HUES64 (cell line): ENCODE measurements around the gene DDIAS.

Experiments used
- H3K27ac ChIP-seq: 2 replicates; pipeline ENCODE4 v1.7.0; 2013; ENCODE audit warnings: low read depth, low read length, inconsistent platforms
- H3K27me3 ChIP-seq: 2 replicates; pipeline ENCODE4 v1.6.1; 2013; ENCODE audit warnings: mild to moderate bottlenecking, low read length; ENCODE audit not compliant: insufficient read depth
- H3K36me3 ChIP-seq: 2 replicates; pipeline ENCODE4 v1.6.1; 2013; ENCODE audit warnings: mild to moderate bottlenecking, low read length; ENCODE audit not compliant: insufficient read depth
- H3K4me1 ChIP-seq: 2 replicates; pipeline ENCODE4 v1.6.1; 2013; ENCODE audit warnings: mild to moderate bottlenecking, low read length, moderate library complexity; ENCODE audit not compliant: insufficient read depth
- H3K4me3 ChIP-seq: 2 replicates; pipeline ENCODE4 v1.5.1; 2013; ENCODE audit warnings: mild to moderate bottlenecking, low read length, moderate library complexity
- H3K9ac ChIP-seq: 2 replicates; pipeline ENCODE4 v1.6.1; 2013; ENCODE audit warnings: mild to moderate bottlenecking, low read depth, low read length
- H3K9me3 ChIP-seq: 2 replicates; pipeline ENCODE4 v1.6.1; 2013; ENCODE audit warnings: low read depth, low read length; ENCODE audit not compliant: insufficient read depth
- WGBS: fragments of 150-250, 120-280 bp; methylation state at CpG from one replicate; pipeline ENCODE4 v1.1.7; 2013; ENCODE audit warnings: missing lambda C conversion rate; 5-methylcytosine and 5-hydroxymethylcytosine counted together

DDIAS gene

GRCh38 chr11:82864268-82864667 is 37.3 kb upstream of the DDIAS start:
- Histone ChIP-seq H3K9ac (no peak overlapping the region), H3K27ac (no peak overlapping the region), H3K4me1 (no peaks in the 10 kb centered on the region), H3K4me3 (no peak overlapping the region), H3K9me3 (no peaks in the 10 kb centered on the region), H3K27me3 (no peaks in the 10 kb centered on the region), H3K36me3 (no peaks in the 10 kb centered on the region)
- 49% methylated on average over 5 of the region's 5 CpGs for whole genome bisulfite sequencing

GRCh38 chr11:82865841-82866240 is 35.7 kb upstream of the DDIAS start:
- no peak overlapping the region for H3K4me3 ChIP-seq
- H3K4me1 ChIP-seq = no peaks in the 10 kb centered on the region
- WGBS = 93% methylated on average over 2 of the region's 2 CpGs
- no peaks in the 10 kb centered on the region for H3K36me3 ChIP-seq
- H3K27me3 ChIP-seq = no peaks in the 10 kb centered on the region
- no peak overlapping the region for H3K27ac ChIP-seq
- H3K9me3 ChIP-seq = no peaks in the 10 kb centered on the region
- H3K9ac ChIP-seq = no peak overlapping the region

- no peak overlapping the region for H3K9ac ChIP-seq
- H3K36me3 ChIP-seq = no peaks in the 10 kb centered on the region
- H3K27ac ChIP-seq = no peak overlapping the region
- H3K9me3 ChIP-seq = no peaks in the 10 kb centered on the region
- H3K4me1 ChIP-seq = no peaks in the 10 kb centered on the region
- no peak overlapping the region for H3K4me3 ChIP-seq
- H3K27me3 ChIP-seq = no peaks in the 10 kb centered on the region
- WGBS = 35% methylated on average over 9 of the region's 10 CpGs
These were observed 33.9 kb upstream of the DDIAS start for GRCh38 chr11:82867495-82868082.

DNA sequence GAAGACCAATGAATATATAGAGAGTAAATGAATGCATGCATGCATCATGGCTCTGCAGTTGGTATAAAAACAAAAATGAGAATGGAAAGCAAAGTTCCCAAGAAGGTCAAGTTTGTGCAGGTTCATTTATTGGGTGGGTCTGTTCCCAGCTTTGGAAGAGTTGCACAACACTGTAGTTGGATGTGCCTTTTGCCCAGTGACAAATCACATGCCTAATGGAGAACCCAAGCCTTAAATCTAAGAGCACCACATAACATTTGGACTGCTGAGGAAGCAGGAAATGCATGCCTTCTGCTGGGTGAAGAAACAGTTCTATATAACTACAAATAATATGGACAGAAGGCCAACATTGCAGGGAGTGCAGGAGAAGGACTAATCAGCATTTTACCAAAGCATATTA is 31.9 kb upstream of the DDIAS start:
- Histone ChIP-seq H3K27me3 (no peaks in the 10 kb centered on the region), H3K4me3 (no peak overlapping the region), H3K9ac (no peak overlapping the region), H3K4me1 (peaks cover under 1% of the 10 kb centered on the region; the same call in 1 of the 2 replicates), H3K9me3 (no peaks in the 10 kb centered on the region), H3K27ac (no peak overlapping the region), H3K36me3 (no peaks in the 10 kb centered on the region)

DNA sequence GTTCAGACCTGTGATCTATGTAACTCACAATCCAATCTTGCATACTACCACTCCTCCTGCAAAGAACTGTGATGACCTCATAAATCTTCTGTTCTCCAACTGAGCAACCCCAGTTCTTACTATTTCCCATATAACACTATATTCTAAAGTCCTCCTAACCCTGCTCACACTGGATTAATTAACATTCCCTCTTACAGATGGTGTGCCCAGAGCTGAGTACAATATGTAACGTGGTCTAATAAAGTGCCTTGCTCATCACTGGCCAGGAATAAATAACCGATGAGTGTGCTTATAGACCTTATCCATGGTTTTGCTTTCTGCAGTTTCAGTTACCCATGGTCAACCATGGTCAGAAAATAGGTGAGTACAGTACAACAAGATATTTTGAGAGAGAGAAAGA is 29.9 kb upstream of the DDIAS start:
- peaks cover 6% of the 10 kb centered on the region; the same call in 1 of the 2 replicates for H3K4me1 ChIP-seq
- 95% methylated on average over 2 of the region's 2 CpGs for WGBS
- H3K27me3 ChIP-seq = no peaks in the 10 kb centered on the region
- no peak overlapping the region for H3K4me3 ChIP-seq
- no peaks in the 10 kb centered on the region for H3K9me3 ChIP-seq
- H3K27ac ChIP-seq = no peak overlapping the region
- H3K9ac ChIP-seq = no peak overlapping the region
- no peaks in the 10 kb centered on the region for H3K36me3 ChIP-seq

- H3K4me3 ChIP-seq = no peak overlapping the region
- 88% methylated on average over 7 of the region's 7 CpGs for WGBS
These were observed 29.0 kb upstream of the DDIAS start for GRCh38 chr11:82872377-82873150.

GRCh38 chr11:82873919-82874333 is 27.6 kb upstream of the DDIAS start:
- WGBS = 93% methylated on average over 3 of the region's 5 CpGs
- peaks cover 6% of the 10 kb centered on the region; the same call in 1 of the 2 replicates for H3K4me1 ChIP-seq
- H3K27ac ChIP-seq = no peak overlapping the region

More at GRCh38 chr11:82872377-82873150, 29.0 kb upstream of the DDIAS start:
- H3K4me1 ChIP-seq = peaks cover 6% of the 10 kb centered on the region; the same call in 1 of the 2 replicates
- H3K9ac ChIP-seq = no peak overlapping the region
- no peak overlapping the region for H3K27ac ChIP-seq
- no peaks in the 10 kb centered on the region for H3K9me3 ChIP-seq
- H3K36me3 ChIP-seq = no peaks in the 10 kb centered on the region
- H3K27me3 ChIP-seq = no peaks in the 10 kb centered on the region

GRCh38 chr11:82874646-82875523 is 26.7 kb upstream of the DDIAS start:
- Histone ChIP-seq H3K4me1 (peaks cover 6% of the 10 kb centered on the region; the same call in 1 of the 2 replicates), H3K9ac (no peak overlapping the region), H3K36me3 (no peaks in the 10 kb centered on the region), H3K27me3 (no peaks in the 10 kb centered on the region), H3K9me3 (no peaks in the 10 kb centered on the region), H3K27ac (no peak overlapping the region), H3K4me3 (no peak overlapping the region)
- WGBS = 93% methylated on average over 4 of the region's 4 CpGs

More at GRCh38 chr11:82873919-82874333, 27.6 kb upstream of the DDIAS start:
- H3K27me3 ChIP-seq = no peaks in the 10 kb centered on the region
- H3K9ac ChIP-seq = no peak overlapping the region
- H3K36me3 ChIP-seq = no peaks in the 10 kb centered on the region
- no peaks in the 10 kb centered on the region for H3K9me3 ChIP-seq
- no peak overlapping the region for H3K4me3 ChIP-seq

DNA sequence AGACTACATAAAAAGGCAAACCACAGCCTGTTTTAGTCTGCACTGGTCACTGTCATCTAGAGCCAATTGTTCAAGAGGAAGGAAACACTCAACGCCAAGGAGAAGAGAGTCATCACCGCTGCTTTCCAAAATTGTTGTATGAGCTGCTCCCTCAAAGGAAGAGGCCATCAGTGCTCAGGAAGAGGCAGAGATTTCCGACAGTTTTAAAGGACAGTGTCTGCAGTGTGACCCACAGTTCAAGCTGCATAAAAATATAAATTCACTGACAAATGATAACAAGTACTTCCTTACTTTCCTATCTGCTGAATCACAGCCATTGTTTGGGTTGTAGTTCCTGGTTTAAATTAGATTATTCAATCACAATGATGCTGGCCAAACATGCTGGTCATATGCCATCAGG is 17.7 kb upstream of the DDIAS start:
- Histone ChIP-seq H3K27ac (no peak overlapping the region), H3K9ac (no peak overlapping the region)
- WGBS = 91% methylated on average over 3 of the region's 3 CpGs

DNA sequence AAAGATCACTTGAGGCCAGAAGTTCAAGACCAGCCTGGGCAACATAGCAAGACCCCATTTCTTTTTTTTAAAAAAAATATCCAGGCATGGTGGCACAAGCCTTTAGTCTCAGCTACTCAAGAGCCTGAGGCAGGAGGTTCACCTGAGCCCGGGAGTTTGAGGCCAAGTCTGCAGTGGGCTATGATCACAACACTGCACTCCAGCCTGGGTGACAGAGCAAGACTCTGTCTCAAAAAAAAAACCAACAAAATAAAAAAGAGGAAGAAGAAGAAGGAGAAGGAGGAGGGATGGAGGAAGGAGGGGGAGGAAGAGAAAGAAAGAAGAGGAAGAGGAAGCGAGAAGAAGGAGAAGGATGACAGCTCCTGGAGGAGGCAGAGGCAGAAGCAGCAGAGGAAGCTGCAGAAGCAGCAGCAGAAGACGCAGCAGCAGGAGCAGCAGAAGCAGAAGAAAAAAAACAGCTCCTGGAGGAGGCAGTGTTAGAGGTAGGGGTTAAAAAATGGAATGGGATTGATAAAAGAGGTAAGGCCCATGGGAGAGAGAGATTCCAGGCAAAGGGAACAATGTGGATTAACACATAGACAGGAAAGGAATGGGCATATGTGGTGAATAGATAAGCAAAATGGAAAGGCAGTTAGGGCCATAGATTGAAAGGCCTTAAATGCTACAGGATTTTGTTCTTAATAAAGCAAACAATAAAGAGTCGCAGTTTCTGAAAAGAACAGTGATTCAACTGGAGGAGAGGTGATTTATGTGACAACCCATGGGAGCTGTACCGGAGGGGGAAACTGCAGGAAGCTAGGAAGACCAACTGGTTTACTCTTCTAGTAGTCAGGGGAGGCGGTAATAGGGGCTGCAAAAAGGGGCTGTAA is 12.2 kb upstream of the DDIAS start:
- Histone ChIP-seq H3K27ac (no peak overlapping the region), H3K4me3 (no peak overlapping the region), H3K4me1 (no peaks in the 10 kb centered on the region), H3K9ac (no peak overlapping the region; the same call in 1 of the 2 replicates), H3K27me3 (no peaks in the 10 kb centered on the region), H3K36me3 (no peaks in the 10 kb centered on the region), H3K9me3 (no peaks in the 10 kb centered on the region)
- WGBS = 74% methylated on average over 6 of the region's 6 CpGs

More for the DNA sequence above, 17.7 kb upstream of the DDIAS start:
- no peak overlapping the region for H3K4me3 ChIP-seq
- no peaks in the 10 kb centered on the region for H3K36me3 ChIP-seq
- H3K27me3 ChIP-seq = no peaks in the 10 kb centered on the region
- peaks cover 15% of the 10 kb centered on the region for H3K9me3 ChIP-seq
- no peaks in the 10 kb centered on the region for H3K4me1 ChIP-seq
